Right atrium auricular region (tissue), 2 donors: ENCODE measurements around the gene RAPGEF6. TPM values are rescaled to one million over a fixed set of nuclear protein-coding genes. Genes with fewer than 3 reads are reported as not detected.

Experiments used
- DNase-seq: peaks from one replicate; pipeline ENCODE4 v3.0.0-alpha.2; 2019; ENCODE audit warnings: low spot score
- H3K27ac ChIP-seq, 2 donors: fragments of 200-600 bp; sonication (generic); 1 replicate in 1 of 2; 2 replicates in 1 of 2; pipeline ENCODE4 v1.5.1; 2016 to 2019
- H3K27me3 ChIP-seq, 2 donors: fragments of 200-600 bp; sonication (generic); one replicate each; pipeline versions ENCODE4 v1.5.1 to v1.6.0; 2017 to 2019
- H3K36me3 ChIP-seq: fragments of 200-600 bp; sonication (generic); one replicate; pipeline ENCODE4 v1.5.1; 2016
- H3K4me1 ChIP-seq, 2 donors: fragments of 200-600 bp; sonication (generic); one replicate each; pipeline versions ENCODE4 v1.5.1 to v1.6.0; 2017 to 2019
- H3K4me3 ChIP-seq, 2 donors: fragments of 200-600 bp; sonication (generic); 1 replicate in 1 of 2; 2 replicates in 1 of 2; pipeline ENCODE4 v1.5.1; 2017 to 2019; ENCODE audit warnings: mild to moderate bottlenecking in 1 of 2, moderate library complexity in 1 of 2
- H3K9me3 ChIP-seq, 2 donors: fragments of 200-600 bp; sonication (generic); one replicate each; pipeline ENCODE4 v1.5.1; 2019
- total RNA-seq, 2 donors: library from RNA; depleted of rRNA; stranded (reverse); fragments of >200 nt; gene quantifications; one replicate each; pipeline ENCODE4 v1.1.0, GENCODE V29; 2016
- TF ChIP-seq, protein P1 (sequence below), 2 donors: fragments of 200-600 bp; sonication (generic); IDR thresholded peaks; one replicate each; pipeline ENCODE4 v1.5.1; 2019; ENCODE audit warnings: antibody characterized with exemption in 2 of 2

Gene RAPGEF6
- total RNA-seq, 2 donors from 2014 or later, result 10.0 to 14.0 TPM

DNA sequence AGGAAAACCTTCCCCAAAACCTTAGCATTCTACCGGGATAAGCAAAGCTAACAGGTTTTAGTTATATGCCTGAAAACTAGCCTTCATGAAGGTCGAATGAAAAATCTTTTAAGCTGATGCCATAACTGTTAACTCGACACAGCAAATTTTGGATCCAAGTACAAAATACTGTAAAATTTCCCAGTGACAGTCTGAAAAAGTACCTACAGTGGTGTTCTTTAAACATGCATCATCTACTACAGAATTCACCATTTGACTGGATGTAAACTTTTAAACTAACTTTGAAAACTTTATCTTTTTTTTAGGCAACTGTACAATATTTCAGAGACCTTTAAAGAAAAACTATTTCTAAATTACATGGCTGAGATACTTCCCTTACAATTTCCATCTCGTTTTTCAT, 791 bp downstream of the RAPGEF6 start:
- no peaks in the 10 kb centered on the region for H3K9me3 ChIP-seq
- peak overlapping the region; percentile 90 to 95 for H3K27ac ChIP-seq
- DNase-seq, result no peak
- H3K4me3 ChIP-seq, result peak overlapping the region; percentile 62 to 72
- TF ChIP-seq, protein P1, sequence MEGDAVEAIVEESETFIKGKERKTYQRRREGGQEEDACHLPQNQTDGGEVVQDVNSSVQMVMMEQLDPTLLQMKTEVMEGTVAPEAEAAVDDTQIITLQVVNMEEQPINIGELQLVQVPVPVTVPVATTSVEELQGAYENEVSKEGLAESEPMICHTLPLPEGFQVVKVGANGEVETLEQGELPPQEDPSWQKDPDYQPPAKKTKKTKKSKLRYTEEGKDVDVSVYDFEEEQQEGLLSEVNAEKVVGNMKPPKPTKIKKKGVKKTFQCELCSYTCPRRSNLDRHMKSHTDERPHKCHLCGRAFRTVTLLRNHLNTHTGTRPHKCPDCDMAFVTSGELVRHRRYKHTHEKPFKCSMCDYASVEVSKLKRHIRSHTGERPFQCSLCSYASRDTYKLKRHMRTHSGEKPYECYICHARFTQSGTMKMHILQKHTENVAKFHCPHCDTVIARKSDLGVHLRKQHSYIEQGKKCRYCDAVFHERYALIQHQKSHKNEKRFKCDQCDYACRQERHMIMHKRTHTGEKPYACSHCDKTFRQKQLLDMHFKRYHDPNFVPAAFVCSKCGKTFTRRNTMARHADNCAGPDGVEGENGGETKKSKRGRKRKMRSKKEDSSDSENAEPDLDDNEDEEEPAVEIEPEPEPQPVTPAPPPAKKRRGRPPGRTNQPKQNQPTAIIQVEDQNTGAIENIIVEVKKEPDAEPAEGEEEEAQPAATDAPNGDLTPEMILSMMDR (IDR thresholded peaks at IDR 0.05), result no peak
- H3K36me3 ChIP-seq, result no peaks in the 10 kb centered on the region
- H3K4me1 ChIP-seq, result peaks cover 0 to 47% of the 10 kb centered on the region in 2 donors
- H3K27me3 ChIP-seq, result no peaks in the 10 kb centered on the region

DNA sequence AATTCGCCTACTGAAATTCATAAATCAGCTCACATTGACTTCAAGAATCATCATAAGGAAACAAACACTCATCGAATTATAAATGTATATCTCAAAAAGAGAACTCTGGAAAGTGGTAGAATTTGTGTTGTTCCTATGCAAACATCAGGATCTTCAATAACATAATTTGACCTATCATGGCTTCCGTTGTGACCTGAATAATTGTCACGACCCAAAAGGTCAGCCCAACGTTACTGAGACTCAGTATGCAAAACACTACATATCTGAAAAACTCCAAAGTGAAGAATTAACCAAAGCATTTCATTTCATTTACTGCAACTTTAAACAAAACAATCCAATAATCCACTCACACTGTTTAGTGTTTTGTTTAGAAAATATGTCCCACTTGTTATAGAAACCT, 1.2 kb downstream of the RAPGEF6 start:
- DNase-seq, result no peak
- Histone ChIP-seq H3K4me3 (peak overlapping the region; percentile 62 to 72), H3K9me3 (no peaks in the 10 kb centered on the region), H3K27ac (peak overlapping the region; percentile 90 to 95), H3K4me1 (peaks cover 0 to 47% of the 10 kb centered on the region in 2 donors), H3K27me3 (no peaks in the 10 kb centered on the region), H3K36me3 (no peaks in the 10 kb centered on the region)
- TF ChIP-seq, protein P1 (IDR thresholded peaks at IDR 0.05), result no peak

DNA sequence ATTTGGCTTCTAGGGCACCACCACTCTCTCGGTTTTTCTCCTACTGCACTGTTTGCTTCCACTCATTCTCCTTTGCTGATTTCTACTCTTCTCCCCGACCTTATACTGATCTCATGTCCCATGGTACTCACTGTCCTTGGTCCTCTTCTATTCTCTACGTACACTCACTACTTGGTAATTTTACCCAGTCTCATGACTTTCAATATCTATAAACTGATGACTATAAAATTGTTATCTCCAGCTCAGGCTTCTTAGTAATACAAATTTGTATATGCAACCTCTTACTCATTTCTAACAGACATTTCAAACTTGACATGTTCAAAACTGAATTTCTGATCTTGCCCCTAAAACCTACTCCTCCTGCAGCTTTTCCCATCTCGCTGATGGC, 4.1 kb downstream of the RAPGEF6 start:
- Histone ChIP-seq H3K27me3 (no peaks in the 10 kb centered on the region), H3K4me1 (peaks cover 0 to 51% of the 10 kb centered on the region in 2 donors), H3K27ac (no peak overlapping the region), H3K36me3 (no peaks in the 10 kb centered on the region), H3K9me3 (no peaks in the 10 kb centered on the region), H3K4me3 (no peak overlapping the region)
- TF ChIP-seq, protein P1 (IDR thresholded peaks at IDR 0.05), result no peak
- no peak for DNase-seq

DNA sequence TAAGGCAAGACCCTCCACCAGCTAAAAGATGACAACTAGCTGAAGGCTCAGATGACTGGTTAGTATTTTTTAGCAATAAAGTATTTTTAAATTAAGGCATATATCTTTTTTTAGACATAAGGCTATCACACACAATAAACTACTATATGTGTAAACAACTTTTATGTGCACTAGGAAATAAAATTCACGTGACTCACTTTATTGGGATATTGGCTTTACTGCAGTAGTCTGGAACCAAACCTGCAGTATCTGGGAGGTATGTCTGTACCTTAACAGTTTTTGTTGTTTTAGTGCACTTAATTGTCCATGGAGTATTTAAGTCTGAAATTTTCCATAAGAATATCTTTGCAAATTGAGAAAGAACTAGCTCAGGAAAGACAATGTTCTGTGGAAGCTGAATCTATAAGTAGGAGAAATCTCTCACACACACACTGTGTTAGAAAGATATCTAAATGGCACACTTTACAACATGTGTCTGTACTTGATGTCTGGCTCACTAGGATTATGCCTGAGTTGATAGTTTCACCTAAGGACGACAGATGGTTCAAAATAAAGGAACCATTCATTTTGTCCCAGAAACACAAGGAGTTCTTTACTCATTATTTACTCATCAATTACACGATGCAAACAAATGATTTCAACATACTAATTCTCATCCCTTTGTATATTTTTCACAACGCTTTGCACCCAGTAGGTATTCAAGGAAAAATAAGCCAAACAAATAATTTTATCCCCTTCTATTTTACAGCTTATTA, 4.6 kb downstream of the RAPGEF6 start:
- Histone ChIP-seq H3K4me1 (peaks cover 0 to 50% of the 10 kb centered on the region in 2 donors), H3K4me3 (no peak overlapping the region), H3K27ac (no peak overlapping the region), H3K9me3 (no peaks in the 10 kb centered on the region), H3K36me3 (no peaks in the 10 kb centered on the region), H3K27me3 (no peaks in the 10 kb centered on the region)
- TF ChIP-seq, protein P1 (IDR thresholded peaks at IDR 0.05), result no peak
- no peak for DNase-seq

DNA sequence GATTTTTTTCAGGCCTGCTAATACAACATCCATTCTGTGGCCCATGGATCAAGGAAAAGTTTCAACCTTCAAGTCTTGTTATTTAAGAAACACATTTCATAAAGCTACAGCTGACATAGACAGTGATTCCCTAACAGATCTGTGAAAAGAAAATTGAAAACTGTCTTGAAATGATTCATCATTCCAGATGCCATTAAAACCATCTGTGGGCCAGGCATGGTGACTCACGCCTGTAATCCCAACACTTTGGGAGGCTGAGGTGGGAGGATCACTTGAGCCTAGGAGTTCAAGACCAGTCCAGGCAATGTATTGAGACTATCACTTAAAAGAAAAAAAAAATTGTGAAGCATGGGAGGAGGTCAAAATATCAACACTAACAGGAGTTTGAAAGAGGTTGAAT, 6.0 kb downstream of the RAPGEF6 start:
- no peaks in the 10 kb centered on the region for H3K36me3 ChIP-seq
- no peak overlapping the region for H3K4me3 ChIP-seq
- TF ChIP-seq, protein P1 (IDR thresholded peaks at IDR 0.05), result no peak
- no peaks in the 10 kb centered on the region for H3K9me3 ChIP-seq
- DNase-seq, result no peak
- peaks cover 0 to 47% of the 10 kb centered on the region in 2 donors for H3K4me1 ChIP-seq
- H3K27me3 ChIP-seq, result no peaks in the 10 kb centered on the region
- no peak overlapping the region for H3K27ac ChIP-seq
